Measurements from ENCODE around the gene BRSK2. TPM values are rescaled to one million over a fixed set of nuclear protein-coding genes. Genes with fewer than 3 reads are reported as not detected.

Gene BRSK2
- total RNA-seq, 2 experiments from 2014 or later = 0.22 to 0.55 TPM

DNA sequence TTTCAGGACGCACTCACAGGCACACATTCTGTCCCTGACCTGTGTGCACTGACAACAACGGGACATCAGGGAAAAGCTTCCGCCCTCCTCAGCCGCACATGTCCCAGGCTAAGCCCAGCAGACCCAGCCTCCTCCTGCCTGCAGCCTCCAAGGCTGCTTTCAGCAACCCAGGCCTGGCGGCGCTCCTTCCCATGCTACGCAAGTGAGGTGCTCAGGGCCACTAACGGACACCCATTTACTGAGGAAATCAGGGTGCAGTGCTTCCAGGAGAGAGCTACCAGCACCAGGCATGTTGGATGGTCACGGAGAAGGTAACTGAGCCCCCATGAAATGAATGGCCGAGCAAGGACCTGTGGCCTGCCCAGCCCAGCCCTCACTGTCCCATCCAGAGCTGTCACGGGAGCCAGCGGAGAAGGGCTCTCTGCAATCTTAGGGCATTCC lies 90.0 kb downstream of the BRSK2 start:
- TF ChIP-seq, protein P1, sequence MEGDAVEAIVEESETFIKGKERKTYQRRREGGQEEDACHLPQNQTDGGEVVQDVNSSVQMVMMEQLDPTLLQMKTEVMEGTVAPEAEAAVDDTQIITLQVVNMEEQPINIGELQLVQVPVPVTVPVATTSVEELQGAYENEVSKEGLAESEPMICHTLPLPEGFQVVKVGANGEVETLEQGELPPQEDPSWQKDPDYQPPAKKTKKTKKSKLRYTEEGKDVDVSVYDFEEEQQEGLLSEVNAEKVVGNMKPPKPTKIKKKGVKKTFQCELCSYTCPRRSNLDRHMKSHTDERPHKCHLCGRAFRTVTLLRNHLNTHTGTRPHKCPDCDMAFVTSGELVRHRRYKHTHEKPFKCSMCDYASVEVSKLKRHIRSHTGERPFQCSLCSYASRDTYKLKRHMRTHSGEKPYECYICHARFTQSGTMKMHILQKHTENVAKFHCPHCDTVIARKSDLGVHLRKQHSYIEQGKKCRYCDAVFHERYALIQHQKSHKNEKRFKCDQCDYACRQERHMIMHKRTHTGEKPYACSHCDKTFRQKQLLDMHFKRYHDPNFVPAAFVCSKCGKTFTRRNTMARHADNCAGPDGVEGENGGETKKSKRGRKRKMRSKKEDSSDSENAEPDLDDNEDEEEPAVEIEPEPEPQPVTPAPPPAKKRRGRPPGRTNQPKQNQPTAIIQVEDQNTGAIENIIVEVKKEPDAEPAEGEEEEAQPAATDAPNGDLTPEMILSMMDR (IDR thresholded peaks at IDR 0.05) = no peak
- peaks cover 61% of the 10 kb centered on the region for H3K36me3 Mint-ChIP-seq (ENCODE audit: low read depth)
- no peaks in the 10 kb centered on the region for H3K27me3 Mint-ChIP-seq
- no peak overlapping the region for H3K4me3 ChIP-seq (ENCODE audit: low read length)
- POLR2A ChIA-PET = no interaction called here
- peaks cover 61% of the 10 kb centered on the region for H3K36me3 ChIP-seq (ENCODE audit: insufficient read depth, low read length)
- intact Hi-C loops (cut with DNase I, micrococcal nuclease) = no loop called here
- H3K4me1 Mint-ChIP-seq (ENCODE audit: low read depth) = no peaks in the 10 kb centered on the region
- ATAC-seq (ENCODE audit: poor library complexity) (no peak), DNase-seq (no peak)
- no peak overlapping the region for H3K4me3 Mint-ChIP-seq
- H3K4me1 ChIP-seq (ENCODE audit: insufficient read depth, low read length) = peaks cover 4% of the 10 kb centered on the region
- no peaks in the 10 kb centered on the region for H3K9me3 Mint-ChIP-seq
- H3K27me3 ChIP-seq (ENCODE audit: control insufficient read depth in 1 of 2, insufficient read depth in 2 of 2, low read length in 2 of 2) = no peaks in the 10 kb centered on the region
- no peaks in the 10 kb centered on the region for H3K9me3 ChIP-seq (ENCODE audit: control insufficient read depth in 1 of 2, insufficient read depth in 1 of 2, low read length in 2 of 2)
- no peak overlapping the region for H3K27ac ChIP-seq (ENCODE audit: low read depth in 1 of 2, low read length in 2 of 2)
- CTCF ChIA-PET = no interaction called here
- H3K27ac Mint-ChIP-seq = no peak overlapping the region

DNA sequence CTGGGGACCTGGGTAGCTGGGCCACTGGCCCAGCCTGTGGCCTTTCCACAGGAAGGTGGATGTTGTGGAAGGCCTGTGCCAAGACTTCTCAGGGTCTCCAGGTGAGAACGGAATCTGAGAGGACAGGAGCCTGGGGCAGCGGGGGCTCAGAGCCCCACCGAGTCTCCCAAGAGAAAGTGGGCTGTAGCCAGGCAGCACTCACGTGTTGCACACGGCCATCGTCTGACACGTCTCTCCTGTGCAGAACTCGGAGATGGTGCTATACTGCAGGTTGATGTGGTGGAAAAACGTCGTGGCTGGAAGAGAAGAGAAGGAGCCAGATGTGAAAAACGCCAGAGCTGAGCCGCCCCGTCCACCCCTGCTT lies 90.4 kb downstream of the BRSK2 start:
- H3K27ac Mint-ChIP-seq = no peak overlapping the region
- intact Hi-C loops (cut with DNase I, micrococcal nuclease) = no loop called here
- peaks cover 60% of the 10 kb centered on the region for H3K36me3 Mint-ChIP-seq (ENCODE audit: low read depth)
- H3K4me3 Mint-ChIP-seq = no peak overlapping the region
- H3K27ac ChIP-seq (ENCODE audit: low read depth in 1 of 2, low read length in 2 of 2) = no peak overlapping the region
- no peaks in the 10 kb centered on the region for H3K4me1 Mint-ChIP-seq (ENCODE audit: low read depth)
- peaks cover 61% of the 10 kb centered on the region for H3K36me3 ChIP-seq (ENCODE audit: insufficient read depth, low read length)
- no peaks in the 10 kb centered on the region for H3K9me3 Mint-ChIP-seq
- peaks cover 4% of the 10 kb centered on the region for H3K4me1 ChIP-seq (ENCODE audit: insufficient read depth, low read length)
- CTCF ChIA-PET = no interaction called here
- DNase-seq (no peak), ATAC-seq (ENCODE audit: poor library complexity) (no peak)
- TF ChIP-seq, protein P1 (IDR thresholded peaks at IDR 0.05) = no peak
- H3K9me3 ChIP-seq (ENCODE audit: control insufficient read depth in 1 of 2, insufficient read depth in 1 of 2, low read length in 2 of 2) = no peaks in the 10 kb centered on the region
- no peak overlapping the region for H3K4me3 ChIP-seq (ENCODE audit: low read length)
- H3K27me3 ChIP-seq (ENCODE audit: control insufficient read depth in 1 of 2, insufficient read depth in 2 of 2, low read length in 2 of 2) = no peaks in the 10 kb centered on the region
- H3K27me3 Mint-ChIP-seq = no peaks in the 10 kb centered on the region
- POLR2A ChIA-PET = no interaction called here

DNA sequence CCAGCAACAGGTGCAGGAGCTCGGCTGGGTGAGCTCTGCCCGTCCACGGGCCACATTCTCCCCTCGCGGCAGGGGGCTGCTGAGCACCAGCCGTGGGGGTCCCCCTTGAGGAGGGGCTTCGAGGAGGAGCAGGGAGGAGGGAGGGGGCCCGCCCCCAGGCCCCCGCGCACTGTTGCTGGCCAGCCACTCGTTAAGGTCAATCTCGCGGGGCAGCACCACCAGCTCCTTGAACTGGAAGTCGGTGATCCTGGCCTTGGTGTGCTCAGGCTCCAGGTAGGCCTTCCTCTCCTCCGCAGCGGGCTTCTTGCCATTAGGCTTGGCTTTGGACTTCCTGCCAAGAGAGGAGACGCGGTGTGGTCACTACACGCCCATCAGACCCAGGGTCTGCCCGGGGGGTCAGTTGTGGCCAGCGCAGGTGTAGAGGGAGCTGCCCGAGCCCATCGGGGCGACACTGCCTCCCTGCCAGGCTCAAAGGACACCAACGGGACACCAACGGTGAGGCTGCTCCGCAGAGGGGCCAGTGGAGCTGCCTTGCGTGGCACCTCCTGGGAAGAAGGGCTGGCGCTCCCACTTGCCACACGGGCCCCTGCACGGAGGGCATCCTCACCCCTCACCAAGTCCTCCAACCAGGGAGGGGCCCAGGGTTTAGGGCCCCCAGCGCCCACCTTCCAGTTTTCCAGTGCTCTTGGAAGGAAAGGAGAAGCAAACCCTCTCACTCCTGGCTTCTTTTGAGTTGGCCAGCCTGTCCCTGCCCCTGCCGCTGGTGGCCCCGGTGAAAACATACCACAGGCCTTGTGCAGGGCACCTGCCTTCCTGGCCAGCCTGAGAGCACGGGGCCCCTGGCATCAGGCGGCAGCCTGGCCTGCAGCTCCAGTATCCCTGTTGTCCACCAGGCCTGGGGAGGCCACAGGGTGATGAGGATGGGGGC lies 91.1 kb downstream of the BRSK2 start:
- peaks cover 56% of the 10 kb centered on the region for H3K36me3 Mint-ChIP-seq (ENCODE audit: low read depth)
- no peaks in the 10 kb centered on the region for H3K27me3 ChIP-seq (ENCODE audit: control insufficient read depth in 1 of 2, insufficient read depth in 2 of 2, low read length in 2 of 2)
- peaks cover 9% of the 10 kb centered on the region for H3K4me1 ChIP-seq (ENCODE audit: insufficient read depth, low read length)
- ATAC-seq (ENCODE audit: poor library complexity) (no peak), DNase-seq (no peak)
- H3K4me3 ChIP-seq (ENCODE audit: low read length) = no peak overlapping the region
- H3K36me3 ChIP-seq (ENCODE audit: insufficient read depth, low read length) = peaks cover 55% of the 10 kb centered on the region
- H3K27ac Mint-ChIP-seq = no peak overlapping the region
- H3K27ac ChIP-seq (ENCODE audit: low read depth in 1 of 2, low read length in 2 of 2) = no peak overlapping the region
- H3K9me3 ChIP-seq (ENCODE audit: control insufficient read depth in 1 of 2, insufficient read depth in 1 of 2, low read length in 2 of 2) = no peaks in the 10 kb centered on the region
- no peaks in the 10 kb centered on the region for H3K4me1 Mint-ChIP-seq (ENCODE audit: low read depth)
- TF ChIP-seq, protein P1 (IDR thresholded peaks at IDR 0.05) = no peak
- intact Hi-C loops (cut with DNase I, micrococcal nuclease) = no loop called here
- ChIA-PET POLR2A (no interaction called here), CTCF (no interaction called here)
- no peaks in the 10 kb centered on the region for H3K9me3 Mint-ChIP-seq
- H3K27me3 Mint-ChIP-seq = no peaks in the 10 kb centered on the region
- H3K4me3 Mint-ChIP-seq = no peak overlapping the region
